IMR-90 (cell line): ENCODE results near the gene FAM210B. TPM values are rescaled to one million over a fixed set of nuclear protein-coding genes. Genes with fewer than 3 reads are reported as not detected.

ENCODE experiments used
- ATAC-seq: fragments of 200-7000 bp; cut with Tn5 transposase; 2 replicates; pipeline ENCODE4 v1.9.1; 2020; ENCODE audit warnings: low read depth, mild to moderate bottlenecking, moderate library complexity
- BruUV-seq: library from RNA; stranded (reverse); fragments of 400-500 nt; replicated peaks from 2 replicates; lab custom pipeline; 2021; lab: Mats Ljungman, UMichigan
- CTCF ChIA-PET: fragments of 300-600 bp; formaldehyde crosslinking; extraction: SDS; loops from one replicate; lab custom pipeline; 2021; ENCODE audit warnings: antibody characterized with exemption; lab: Yijun Ruan, JAX
- POLR2A ChIA-PET: fragments of 300-600 bp; sonication (Branson Sonifier 250); formaldehyde crosslinking; loops from one replicate; lab custom pipeline; 2022; ENCODE audit warnings: antibody characterized with exemption; ENCODE audit not compliant: unreplicated experiment; lab: Charles Lee
- DNase-seq: peaks from one replicate; pipeline ENCODE4 v3.0.0; 2013
- H2AFZ ChIP-seq: replicated peaks from 2 replicates; pipeline ENCODE3; 2013; ENCODE audit warnings: low read length, mild to moderate bottlenecking; ENCODE audit not compliant: poor library complexity
- H2AK5ac ChIP-seq: 2 replicates; pipeline ENCODE4 v1.6.1; 2013; ENCODE audit warnings: low read depth, low read length, inconsistent platforms
- H2AK9ac ChIP-seq: replicated peaks from 2 replicates; pipeline ENCODE3; 2013; ENCODE audit warnings: mild to moderate bottlenecking, low read depth, low read length, moderate library complexity; ENCODE audit not compliant: poor library complexity
- H2BK120ac ChIP-seq: 2 replicates; pipeline ENCODE4 v1.6.1; 2013; ENCODE audit warnings: low read depth, low read length, inconsistent platforms
- H2BK15ac ChIP-seq: 3 replicates; pipeline ENCODE4 v1.6.1; 2013; ENCODE audit warnings: low read depth, low read length, inconsistent platforms
- H2BK20ac ChIP-seq: 2 replicates; pipeline ENCODE4 v1.6.1; 2013; ENCODE audit warnings: low read depth, mild to moderate bottlenecking, inconsistent platforms, low read length, moderate library complexity
- H2BK5ac ChIP-seq: 2 replicates; pipeline ENCODE4 v1.6.1; 2013; ENCODE audit warnings: mild to moderate bottlenecking, low read depth, low read length, inconsistent platforms; ENCODE audit not compliant: poor library complexity, severe bottlenecking
- H3K14ac ChIP-seq: replicated peaks from 2 replicates; pipeline ENCODE4 v1.6.1; 2013; ENCODE audit warnings: low read depth, low read length, inconsistent platforms
- H3K18ac ChIP-seq: 2 replicates; pipeline ENCODE4 v1.6.1; 2013; ENCODE audit warnings: low read depth, low read length, control low read depth
- H3K23ac ChIP-seq: 2 replicates; pipeline ENCODE4 v1.6.1; 2013; ENCODE audit warnings: low read depth, low read length, inconsistent platforms
- H3K27ac ChIP-seq: 2 replicates; pipeline ENCODE4 v1.5.1; 2013; ENCODE audit warnings: mild to moderate bottlenecking, control low read depth, low read length; ENCODE audit not compliant: insufficient read depth
- H3K27me3 ChIP-seq: 2 replicates; pipeline ENCODE4 v1.6.1; 2013; ENCODE audit warnings: low read length; ENCODE audit not compliant: control insufficient read depth, insufficient read depth
- H3K36me3 ChIP-seq: 2 replicates; pipeline ENCODE4 v1.6.1; 2013; ENCODE audit warnings: low read length, mixed read lengths; ENCODE audit not compliant: control insufficient read depth, insufficient read depth
- H3K4ac ChIP-seq: 2 replicates; pipeline ENCODE4 v1.6.1; 2013; ENCODE audit warnings: low read depth, low read length, inconsistent platforms
- H3K4me1 ChIP-seq: 2 replicates; pipeline ENCODE4 v1.6.1; 2013; ENCODE audit warnings: low read length, mixed read lengths; ENCODE audit not compliant: control insufficient read depth, insufficient read depth
- H3K4me2 ChIP-seq: 2 replicates; pipeline ENCODE4 v1.6.1; 2013; ENCODE audit warnings: low read depth, mild to moderate bottlenecking, control low read depth, low read length, moderate library complexity
- H3K4me3 ChIP-seq: 2 replicates; pipeline ENCODE4 v1.5.1; 2013; ENCODE audit warnings: low read depth, mild to moderate bottlenecking, control low read depth, low read length, moderate library complexity; ENCODE audit not compliant: insufficient read depth
- H3K56ac ChIP-seq: 2 replicates; pipeline ENCODE4 v1.6.1; 2013; ENCODE audit warnings: low read length, inconsistent platforms; ENCODE audit not compliant: insufficient read depth; ENCODE audit errors: extremely low read depth
- H3K79me1 ChIP-seq, 2 experiments: 2 replicates each; pipeline ENCODE4 v1.6.1; 2013; ENCODE audit warnings: low read length in 2 of 2, inconsistent platforms in 1 of 2, low read depth in 1 of 2
- H3K9ac ChIP-seq: 2 replicates; pipeline ENCODE4 v1.6.1; 2013; ENCODE audit warnings: low read depth, low read length, control low read depth
- H3K9me1 ChIP-seq: 2 replicates; pipeline ENCODE4 v1.6.1; 2013; ENCODE audit warnings: low read length, inconsistent platforms; ENCODE audit not compliant: insufficient read depth
- H3K9me3 ChIP-seq: 2 replicates; pipeline ENCODE4 v1.6.1; 2013; ENCODE audit warnings: low read length; ENCODE audit not compliant: control insufficient read depth, insufficient read depth
- H4K20me1 ChIP-seq: 2 replicates; pipeline ENCODE4 v1.6.1; 2013; ENCODE audit warnings: low read length, inconsistent platforms; ENCODE audit not compliant: insufficient read depth
- H4K5ac ChIP-seq: 2 replicates; pipeline ENCODE4 v1.6.1; 2013; ENCODE audit warnings: mild to moderate bottlenecking, low read depth, low read length, control low read depth
- H4K8ac ChIP-seq, 2 experiments: 2 replicates each; pipeline ENCODE4 v1.6.1; 2013; ENCODE audit warnings: low read depth in 2 of 2, low read length in 2 of 2, control low read depth in 1 of 2, inconsistent platforms in 1 of 2
- H4K91ac ChIP-seq: 2 replicates; pipeline ENCODE4 v1.6.1; 2013; ENCODE audit warnings: low read depth, low read length, inconsistent platforms; ENCODE audit not compliant: insufficient read depth
- BHLHE40 ChIP-seq: fragments of 150-350 bp; IDR thresholded peaks from 2 replicates; pipeline ENCODE4 v1.6.1; 2016; ENCODE audit warnings: mild to moderate bottlenecking, low read depth, low read length
- CEBPB ChIP-seq: IDR thresholded peaks from 2 replicates; pipeline ENCODE4 v1.6.1; 2012; ENCODE audit warnings: low read depth, low read length, improper control_type of control experiment
- CHD1 ChIP-seq: IDR thresholded peaks from 2 replicates; pipeline ENCODE4 v1.6.1; 2012; ENCODE audit warnings: low read depth, low read length, improper control_type of control experiment
- FOS ChIP-seq: fragments of 150-350 bp; IDR thresholded peaks from 2 replicates; pipeline ENCODE4 v1.6.1; 2016; ENCODE audit warnings: low read depth, low read length
- MAFK ChIP-seq: IDR thresholded peaks from 2 replicates; pipeline ENCODE4 v1.6.1; 2012; ENCODE audit warnings: low read depth, low read length, improper control_type of control experiment
- MAZ ChIP-seq: IDR thresholded peaks from 2 replicates; pipeline ENCODE4 v1.6.1; 2012; ENCODE audit warnings: low read depth, mild to moderate bottlenecking, low read length, improper control_type of control experiment, moderate library complexity, borderline replicate concordance
- MXI1 ChIP-seq: IDR thresholded peaks from 2 replicates; pipeline ENCODE4 v1.6.1; 2012; ENCODE audit warnings: low read depth, mild to moderate bottlenecking, low read length, moderate library complexity, borderline replicate concordance
- NFE2L2 ChIP-seq: fragments of 150-350 bp; IDR thresholded peaks from 2 replicates; pipeline ENCODE4 v1.6.1; 2016; ENCODE audit warnings: low read depth, mild to moderate bottlenecking, low read length
- POLR2A ChIP-seq: IDR thresholded peaks from 2 replicates; pipeline ENCODE4 v1.6.1; 2012; ENCODE audit warnings: mild to moderate bottlenecking, low read depth, low read length
- RAD21 ChIP-seq: IDR thresholded peaks from 2 replicates; pipeline ENCODE4 v1.6.1; 2012; ENCODE audit warnings: low read length, improper control_type of control experiment
- RCOR1 ChIP-seq: IDR thresholded peaks from 2 replicates; pipeline ENCODE4 v1.6.1; 2012; ENCODE audit warnings: mild to moderate bottlenecking, low read length, improper control_type of control experiment; ENCODE audit not compliant: insufficient replicate concordance
- RFX5 ChIP-seq: IDR thresholded peaks from 2 replicates; pipeline ENCODE4 v1.8.0; 2012; ENCODE audit warnings: low read depth, mild to moderate bottlenecking, low read length, moderate library complexity
- SMC3 ChIP-seq: fragments of 150-350 bp; IDR thresholded peaks from 2 replicates; pipeline ENCODE4 v1.6.1; 2016; ENCODE audit warnings: low read depth, mild to moderate bottlenecking, antibody characterized with exemption, low read length, moderate library complexity
- USF2 ChIP-seq: fragments of 150-350 bp; IDR thresholded peaks from 2 replicates; pipeline ENCODE4 v1.6.1; 2017; ENCODE audit warnings: mild to moderate bottlenecking, antibody characterized with exemption, low read length, low read depth
- WGBS, 2 experiments: methylation state at CpG; one replicate each; pipeline versions ENCODE4 v1.1.5 to v1.1.7; 2013; ENCODE audit warnings: missing lambda C conversion rate in 2 of 2; ENCODE audit not compliant: insufficient read length in 1 of 2; ENCODE audit errors: extremely low coverage in 2 of 2; 5-methylcytosine and 5-hydroxymethylcytosine counted together
- dilution Hi-C: fragments of 300-500 bp; cut with HindIII; formaldehyde crosslinking; loops from one replicate; pipeline ENCODE4 v1.14.3; 2018; ENCODE audit warnings: low sequenced_read_pairs; ENCODE audit not compliant: unreplicated experiment
- in situ Hi-C: fragments of 300-500 bp; cut with MboI; formaldehyde crosslinking; loops from 3 replicates; pipeline ENCODE4 v1.14.3; 2019; ENCODE audit warnings: low sequenced_read_pairs, inconsistent platforms, mixed read lengths
- intact Hi-C: fragments of 100-400 bp; cut with micrococcal nuclease; formaldehyde crosslinking; loops from 2 replicates; pipeline ENCODE4 v1.10.0; 2022
- polyA plus RNA-seq, 3 experiments: library from polyadenylated mRNA; depleted of rRNA; stranded (reverse); fragments of >200 nt; gene quantifications; 2 replicates each; pipeline ENCODE4 v1.2.3, GENCODE V29; 2012; ENCODE audit warnings: low replicate concordance in 1 of 3
- total RNA-seq: library from RNA; depleted of rRNA; stranded (reverse); fragments of >200 nt; gene quantifications from 2 replicates; pipeline ENCODE4 v1.2.3, GENCODE V29; 2012
- TF ChIP-seq, protein P1 (sequence below): conservative IDR thresholded peaks from 2 replicates; pipeline ENCODE4 v1.5.1; 2012; ENCODE audit warnings: mild to moderate bottlenecking, low read depth, low read length, improper control_type of control experiment
- TF ChIP-seq, protein P2 (sequence below): fragments of 150-350 bp; IDR thresholded peaks from 2 replicates; pipeline ENCODE4 v1.6.1; 2016; ENCODE audit warnings: low read depth, mild to moderate bottlenecking, low read length, moderate library complexity, borderline replicate concordance

Gene FAM210B
- total and polyA plus RNA-seq, 2 of the 4 experiments (the other 2 are of a cell fraction), result 29.5 to 45.0 TPM

- ATAC-seq (no peak), DNase-seq (no peak)
- no peak overlapping the region for H2AK9ac ChIP-seq
- dilution Hi-C loops, result no loop called here
- H3K56ac ChIP-seq, result no peak overlapping the region
- CTCF ChIA-PET, result interaction anchor here (0.5 to 1.1 kb wide), 2 partner anchors 12 to 1649 kb away, joined by 3 to 4 read pairs; no protein-coding TSS in a partner anchor
- H3K9me3 ChIP-seq, result no peaks in the 10 kb centered on the region
- H4K91ac ChIP-seq, result no peak overlapping the region
- H3K4me3 ChIP-seq, result no peak overlapping the region
- no peaks in the 10 kb centered on the region; the same call in none of the 2 replicates for H4K20me1 ChIP-seq
- no peak overlapping the region for H3K14ac ChIP-seq
- no peaks in the 10 kb centered on the region for H3K27me3 ChIP-seq
- no peak overlapping the region for H2BK20ac ChIP-seq
- no TSS peak for BruUV-seq
- no peak overlapping the region for H3K18ac ChIP-seq
- no peak overlapping the region for H3K4me2 ChIP-seq
- intact Hi-C loops, result no loop called here
- WGBS, 2 experiments, result no CpG with 5 or more reads among the region's 1 CpG
- no peak overlapping the region for H2BK15ac ChIP-seq
- H3K4me1 ChIP-seq, result peaks cover 2% of the 10 kb centered on the region
- H4K8ac ChIP-seq, result no peak overlapping the region
- no peak for TF ChIP-seq POLR2A
- TF ChIP-seq RAD21, result no peak
- no peak for TF ChIP-seq MAZ
- no peak for TF ChIP-seq MAFK
- no peak for TF ChIP-seq RCOR1
- TF ChIP-seq RFX5, result no peak
- no peak for TF ChIP-seq MXI1
- no peak for TF ChIP-seq CEBPB
- TF ChIP-seq SMC3, result no peak
- no peak for TF ChIP-seq USF2
- no peak for TF ChIP-seq CHD1
- TF ChIP-seq FOS, result no peak
- TF ChIP-seq BHLHE40, result no peak
- TF ChIP-seq, protein P1, sequence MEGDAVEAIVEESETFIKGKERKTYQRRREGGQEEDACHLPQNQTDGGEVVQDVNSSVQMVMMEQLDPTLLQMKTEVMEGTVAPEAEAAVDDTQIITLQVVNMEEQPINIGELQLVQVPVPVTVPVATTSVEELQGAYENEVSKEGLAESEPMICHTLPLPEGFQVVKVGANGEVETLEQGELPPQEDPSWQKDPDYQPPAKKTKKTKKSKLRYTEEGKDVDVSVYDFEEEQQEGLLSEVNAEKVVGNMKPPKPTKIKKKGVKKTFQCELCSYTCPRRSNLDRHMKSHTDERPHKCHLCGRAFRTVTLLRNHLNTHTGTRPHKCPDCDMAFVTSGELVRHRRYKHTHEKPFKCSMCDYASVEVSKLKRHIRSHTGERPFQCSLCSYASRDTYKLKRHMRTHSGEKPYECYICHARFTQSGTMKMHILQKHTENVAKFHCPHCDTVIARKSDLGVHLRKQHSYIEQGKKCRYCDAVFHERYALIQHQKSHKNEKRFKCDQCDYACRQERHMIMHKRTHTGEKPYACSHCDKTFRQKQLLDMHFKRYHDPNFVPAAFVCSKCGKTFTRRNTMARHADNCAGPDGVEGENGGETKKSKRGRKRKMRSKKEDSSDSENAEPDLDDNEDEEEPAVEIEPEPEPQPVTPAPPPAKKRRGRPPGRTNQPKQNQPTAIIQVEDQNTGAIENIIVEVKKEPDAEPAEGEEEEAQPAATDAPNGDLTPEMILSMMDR, result no peak
- no peak for TF ChIP-seq NFE2L2
- TF ChIP-seq, protein P2, sequence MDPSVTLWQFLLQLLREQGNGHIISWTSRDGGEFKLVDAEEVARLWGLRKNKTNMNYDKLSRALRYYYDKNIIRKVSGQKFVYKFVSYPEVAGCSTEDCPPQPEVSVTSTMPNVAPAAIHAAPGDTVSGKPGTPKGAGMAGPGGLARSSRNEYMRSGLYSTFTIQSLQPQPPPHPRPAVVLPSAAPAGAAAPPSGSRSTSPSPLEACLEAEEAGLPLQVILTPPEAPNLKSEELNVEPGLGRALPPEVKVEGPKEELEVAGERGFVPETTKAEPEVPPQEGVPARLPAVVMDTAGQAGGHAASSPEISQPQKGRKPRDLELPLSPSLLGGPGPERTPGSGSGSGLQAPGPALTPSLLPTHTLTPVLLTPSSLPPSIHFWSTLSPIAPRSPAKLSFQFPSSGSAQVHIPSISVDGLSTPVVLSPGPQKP, result no peak
- H3K23ac ChIP-seq, result no peak overlapping the region
- in situ Hi-C loops, result loop anchor here (25.0 kb wide), 1 partner anchor 981 kb away; the partner anchor contains the start of gene RAE1
- no peak overlapping the region for H3K27ac ChIP-seq
- no peak overlapping the region for H2AFZ ChIP-seq
- no peak overlapping the region for H3K4ac ChIP-seq
- H3K9me1 ChIP-seq, result peaks cover 8% of the 10 kb centered on the region; the same call in 1 of the 2 replicates
- peaks cover 22% of the 10 kb centered on the region for H3K36me3 ChIP-seq
- peaks cover 47 to 61% of the 10 kb centered on the region in 2 experiments for H3K79me1 ChIP-seq
- POLR2A ChIA-PET, result no interaction called here
- H2BK5ac ChIP-seq, result no peak overlapping the region
- H4K5ac ChIP-seq, result no peak overlapping the region
- H2AK5ac ChIP-seq, result no peak overlapping the region
- no peak overlapping the region for H2BK120ac ChIP-seq
- H3K9ac ChIP-seq, result no peak overlapping the region
These were observed 22.7 kb downstream of the FAM210B start for GRCh38 chr20:56381501-56381900.
